ENCODE data around the gene HOXA4. TPM values are rescaled to one million over a fixed set of nuclear protein-coding genes. Genes with fewer than 3 reads are reported as not detected.

HOXA4 gene
- total and polyA plus RNA-seq, 12 donors, result 0.20 to 1.2 (median 0.59) TPM; not detected in 4

- H3K27me3 ChIP-seq, result peaks cover 88 to 100% (median 100%) of the 10 kb centered on the region in 7 donors
- peaks cover 0 to 15% (median 0%) of the 10 kb centered on the region in 9 donors for H3K36me3 ChIP-seq
- TF ChIP-seq CTCF (IDR thresholded peaks at IDR 0.05), result no peak
- no peaks in the 10 kb centered on the region for H3K9me3 ChIP-seq
- intact Hi-C loops (cut with DNase I), result loop anchor here in 7 of 10 donors (10.0 kb wide), 6 partner anchors 314 to 1304 kb away; no protein-coding TSS in a partner anchor
- WGBS, 2 donors, result 16 to 20% methylated on average over 25 of the region's 25 CpGs
- peaks cover 8 to 81% (median 39%) of the 10 kb centered on the region in 9 donors for H3K4me1 ChIP-seq
- no peak for ATAC-seq
- no peak overlapping the region for H3K4me3 ChIP-seq
- DNase-seq, result no peak
- H3K27ac ChIP-seq, result no peak overlapping the region
Measured at GRCh38 chr7:27168265-27168947, 37.8 kb upstream of the HOXA4 start.

GRCh38 chr7:27167916-27168264 is 37.3 kb upstream of the HOXA4 start:
- peaks cover 86 to 100% (median 100%) of the 10 kb centered on the region in 7 donors for H3K27me3 ChIP-seq
- intact Hi-C loops (cut with DNase I), result loop anchor here in 7 of 10 donors (10.0 kb wide), 6 partner anchors 313 to 1303 kb away; no protein-coding TSS in a partner anchor

GRCh38 chr7:27166531-27167505 is 36.3 kb upstream of the HOXA4 start:
- H3K4me3 ChIP-seq, result peak overlapping the region in 1 of 10 donors; percentile 49
- no peaks in the 10 kb centered on the region for H3K9me3 ChIP-seq
- WGBS, 2 donors, result 4 to 6% methylated on average over 50 of the region's 50 CpGs
- no peak for ATAC-seq
- H3K27me3 ChIP-seq, result peaks cover 77 to 100% (median 100%) of the 10 kb centered on the region in 7 donors
- intact Hi-C loops (cut with DNase I), result loop anchor here in 7 of 10 donors (10.0 kb wide), 6 partner anchors 312 to 1302 kb away; no protein-coding TSS in a partner anchor
- peaks cover 0 to 15% (median 0%) of the 10 kb centered on the region in 9 donors for H3K36me3 ChIP-seq
- peaks cover 3 to 67% (median 27%) of the 10 kb centered on the region in 9 donors for H3K4me1 ChIP-seq
- no peak overlapping the region for H3K27ac ChIP-seq
- TF ChIP-seq CTCF (IDR thresholded peaks at IDR 0.05), result no peak
- DNase-seq, result no peak

More at GRCh38 chr7:27167916-27168264, 37.3 kb upstream of the HOXA4 start:
- WGBS, 2 donors, result 27 to 28% methylated on average over 4 of the region's 4 CpGs
- ATAC-seq, result no peak
- H3K36me3 ChIP-seq, result peaks cover 0 to 15% (median 0%) of the 10 kb centered on the region in 9 donors
- no peak overlapping the region for H3K4me3 ChIP-seq
- DNase-seq, result no peak
- no peak overlapping the region for H3K27ac ChIP-seq
- peaks cover 5 to 76% (median 34%) of the 10 kb centered on the region in 9 donors for H3K4me1 ChIP-seq
- H3K9me3 ChIP-seq, result no peaks in the 10 kb centered on the region
- TF ChIP-seq CTCF (IDR thresholded peaks at IDR 0.05), result no peak

- H3K9me3 ChIP-seq, result no peaks in the 10 kb centered on the region
- no peak for TF ChIP-seq CTCF (IDR thresholded peaks at IDR 0.05)
- H3K4me1 ChIP-seq, result peaks cover 3 to 71% (median 34%) of the 10 kb centered on the region in 9 donors
- DNase-seq (no peak), ATAC-seq (no peak)
- intact Hi-C loops (cut with DNase I), result loop anchor here in 7 of 10 donors (10.0 kb wide), 6 partner anchors 311 to 1301 kb away; no protein-coding TSS in a partner anchor
- peak overlapping the region in 1 of 10 donors; percentile 53 for H3K27ac ChIP-seq
- peaks cover 73 to 100% (median 100%) of the 10 kb centered on the region in 7 donors for H3K27me3 ChIP-seq
- H3K36me3 ChIP-seq, result peaks cover 0 to 15% (median 0%) of the 10 kb centered on the region in 9 donors
- peak overlapping the region in 2 of 10 donors; percentile 28 to 49 for H3K4me3 ChIP-seq
- WGBS, 2 donors, result 5 to 8% methylated on average over 46 of the region's 46 CpGs
Measured at GRCh38 chr7:27165996-27166530, 35.5 kb upstream of the HOXA4 start.

Measured in heart right ventricle (tissue), 16 donors.